Activated CD8-positive, alpha-beta T cell treated with anti-CD3 and anti-CD28 coated beads for 36 hours (primary cell): Measurements from ENCODE around the gene COCH. TPM values are rescaled to one million over a fixed set of nuclear protein-coding genes. Genes with fewer than 3 reads are reported as not detected.
"Not testable (repeated sequence)": the region's sequence is repeated elsewhere in the genome, so short reads cannot be mapped to it uniquely, and the experiment has no call there.

Source experiments
- ATAC-seq: fragments of 200-7000 bp; cut with Tn5 transposase; one replicate; pipeline ENCODE4 v1.10.0; 2021; ENCODE audit warnings: mild to moderate bottlenecking, moderate library complexity
- CTCF ChIA-PET: fragments of 350-600 bp; sonication (Branson Sonifier 250); formaldehyde crosslinking; loops from one replicate; lab custom pipeline; 2021; ENCODE audit warnings: antibody characterized with exemption; lab: Charles Lee
- POLR2A ChIA-PET: fragments of 350-600 bp; sonication (Branson Sonifier 250); formaldehyde crosslinking; loops from one replicate; lab custom pipeline; 2021; ENCODE audit warnings: antibody characterized with exemption; lab: Charles Lee
- DNase-seq: peaks from one replicate; pipeline ENCODE4 v3.0.0-alpha.2; 2020
- H3K27ac Mint-ChIP-seq: one replicate; pipeline ENCODE4 v1.8.0; 2021; ENCODE audit warnings: mild to moderate bottlenecking, mixed read lengths
- H3K27me3 Mint-ChIP-seq: one replicate; pipeline ENCODE4 v1.8.0; 2021; ENCODE audit warnings: mixed read lengths
- H3K36me3 Mint-ChIP-seq: one replicate; pipeline ENCODE4 v1.8.0; 2021; ENCODE audit warnings: low read depth, mixed read lengths
- H3K4me1 Mint-ChIP-seq: one replicate; pipeline ENCODE4 v1.8.0; 2021; ENCODE audit warnings: low read depth, mixed read lengths
- H3K4me3 Mint-ChIP-seq: one replicate; pipeline ENCODE4 v1.8.0; 2021; ENCODE audit warnings: mild to moderate bottlenecking, moderate library complexity, mixed read lengths
- H3K9me3 Mint-ChIP-seq: one replicate; pipeline ENCODE4 v1.8.0; 2021; ENCODE audit warnings: mixed read lengths
- intact Hi-C: fragments of 100-400 bp; cut with micrococcal nuclease; formaldehyde crosslinking; loops from one replicate; pipeline ENCODE4 v1.10.0; 2022
- total RNA-seq, 2 experiments: library from RNA; stranded (reverse); gene quantifications; one replicate each; pipeline ENCODE4 v1.2.3, GENCODE V29; 2021
- TF ChIP-seq, protein P1 (sequence below): fragments of 200-600 bp; IDR thresholded peaks from one replicate; pipeline ENCODE4 v1.8.0; 2022; ENCODE audit warnings: antibody characterized with exemption, mild to moderate bottlenecking

Gene COCH
- total RNA-seq, 2 experiments from 2014 or later, result 5.8 TPM

DNA sequence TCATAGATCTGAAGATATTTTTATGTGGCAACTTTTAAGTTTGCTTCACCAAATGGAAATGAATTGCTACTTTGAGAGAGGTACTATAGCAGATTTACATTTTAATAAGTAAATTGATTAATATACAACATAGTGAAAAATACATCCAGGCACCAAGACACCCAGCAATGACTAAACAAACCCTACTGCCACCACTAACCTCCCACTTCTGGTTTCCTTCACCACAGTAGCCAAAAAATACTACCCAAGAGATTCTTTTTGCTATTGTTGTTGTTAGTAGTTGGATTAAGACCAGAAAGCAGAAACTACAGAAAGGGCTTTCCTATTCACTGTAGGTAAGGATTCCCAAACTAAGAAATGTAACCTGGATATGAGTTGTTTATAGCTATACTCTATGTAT, 54.1 kb downstream of the COCH start:
- Mint-ChIP-seq H3K4me1 (peaks cover 15% of the 10 kb centered on the region), H3K9me3 (no peaks in the 10 kb centered on the region), H3K36me3 (peaks cover 3% of the 10 kb centered on the region), H3K27me3 (no peaks in the 10 kb centered on the region), H3K27ac (no peak overlapping the region), H3K4me3 (no peak overlapping the region)
- TF ChIP-seq, protein P1, sequence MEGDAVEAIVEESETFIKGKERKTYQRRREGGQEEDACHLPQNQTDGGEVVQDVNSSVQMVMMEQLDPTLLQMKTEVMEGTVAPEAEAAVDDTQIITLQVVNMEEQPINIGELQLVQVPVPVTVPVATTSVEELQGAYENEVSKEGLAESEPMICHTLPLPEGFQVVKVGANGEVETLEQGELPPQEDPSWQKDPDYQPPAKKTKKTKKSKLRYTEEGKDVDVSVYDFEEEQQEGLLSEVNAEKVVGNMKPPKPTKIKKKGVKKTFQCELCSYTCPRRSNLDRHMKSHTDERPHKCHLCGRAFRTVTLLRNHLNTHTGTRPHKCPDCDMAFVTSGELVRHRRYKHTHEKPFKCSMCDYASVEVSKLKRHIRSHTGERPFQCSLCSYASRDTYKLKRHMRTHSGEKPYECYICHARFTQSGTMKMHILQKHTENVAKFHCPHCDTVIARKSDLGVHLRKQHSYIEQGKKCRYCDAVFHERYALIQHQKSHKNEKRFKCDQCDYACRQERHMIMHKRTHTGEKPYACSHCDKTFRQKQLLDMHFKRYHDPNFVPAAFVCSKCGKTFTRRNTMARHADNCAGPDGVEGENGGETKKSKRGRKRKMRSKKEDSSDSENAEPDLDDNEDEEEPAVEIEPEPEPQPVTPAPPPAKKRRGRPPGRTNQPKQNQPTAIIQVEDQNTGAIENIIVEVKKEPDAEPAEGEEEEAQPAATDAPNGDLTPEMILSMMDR, result no peak
- intact Hi-C loops, result no loop called here
- DNase-seq (peak; percentile 33), ATAC-seq (peak; percentile 47)
- CTCF ChIA-PET, result no interaction called here
- POLR2A ChIA-PET, result no interaction called here

DNA sequence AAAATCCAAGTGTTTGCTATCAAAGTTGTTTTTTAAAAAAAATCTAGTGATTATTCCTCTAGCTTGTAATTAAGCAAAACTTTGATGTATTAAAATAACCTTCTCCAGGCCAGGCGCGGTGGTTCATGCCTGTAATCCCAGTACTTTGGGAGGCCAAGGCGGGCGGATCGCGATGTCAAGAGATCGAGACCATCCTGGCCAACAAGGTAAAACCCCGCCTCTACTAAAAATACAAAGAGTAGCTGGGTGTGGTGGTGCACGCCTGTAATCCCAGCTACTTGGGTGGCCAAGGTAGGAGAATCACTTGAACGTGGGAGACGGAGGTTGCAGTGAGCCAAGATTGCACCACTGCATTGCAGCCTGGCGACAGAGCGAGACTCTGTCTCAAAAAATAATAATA, 59.6 kb downstream of the COCH start:
- intact Hi-C loops, H3K4me1 Mint-ChIP-seq, H3K27me3 Mint-ChIP-seq, H3K27ac Mint-ChIP-seq, ATAC-seq, H3K36me3 Mint-ChIP-seq, POLR2A ChIA-PET, H3K4me3 Mint-ChIP-seq, DNase-seq, H3K9me3 Mint-ChIP-seq: not testable (repeated sequence)
- CTCF ChIA-PET, result interaction anchor here (1.2 to 1.5 kb wide), 2 partner anchors 12 kb away, joined by 3 read pairs; no protein-coding TSS in a partner anchor

DNA sequence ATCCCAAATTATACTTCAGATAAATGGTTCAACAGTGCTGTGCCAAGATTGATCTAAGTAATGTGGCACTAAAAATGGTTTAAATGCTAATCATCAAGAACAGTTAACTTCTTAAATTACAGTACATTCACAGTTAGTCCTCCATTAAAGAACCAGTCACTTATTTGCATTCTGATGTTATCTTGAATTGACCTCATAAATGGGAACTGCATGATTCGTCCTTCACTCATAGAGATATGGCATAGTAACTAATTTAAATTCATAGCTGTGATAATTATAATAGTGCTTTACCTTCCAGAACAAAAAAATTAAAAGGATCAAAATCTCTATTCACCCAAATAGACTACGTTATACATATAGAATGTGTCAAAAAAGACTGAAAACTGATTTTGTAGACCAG, 61.1 kb downstream of the COCH start:
- Mint-ChIP-seq H3K4me3 (no peak overlapping the region), H3K36me3 (peaks cover 6% of the 10 kb centered on the region), H3K9me3 (no peaks in the 10 kb centered on the region), H3K27ac (no peak overlapping the region), H3K4me1 (peaks cover under 1% of the 10 kb centered on the region), H3K27me3 (no peaks in the 10 kb centered on the region)
- ATAC-seq (no peak), DNase-seq (no peak)
- intact Hi-C loops, result no loop called here
- TF ChIP-seq, protein P1, result no peak
- CTCF ChIA-PET, result no interaction called here
- POLR2A ChIA-PET, result no interaction called here

- no peak overlapping the region for H3K27ac Mint-ChIP-seq
- DNase-seq (no peak), ATAC-seq (no peak)
- no peak overlapping the region for H3K4me3 Mint-ChIP-seq
- POLR2A ChIA-PET, result no interaction called here
- CTCF ChIA-PET, result no interaction called here
- peaks cover 18% of the 10 kb centered on the region for H3K36me3 Mint-ChIP-seq
- H3K27me3 Mint-ChIP-seq, result no peaks in the 10 kb centered on the region
- intact Hi-C loops, result no loop called here
- TF ChIP-seq, protein P1, result no peak
- H3K4me1 Mint-ChIP-seq, result no peaks in the 10 kb centered on the region
- no peaks in the 10 kb centered on the region for H3K9me3 Mint-ChIP-seq
Measured at GRCh38 chr14:30938617-30939016, 64.3 kb downstream of the COCH start.

Other genes with a start within 250 kb of the COCH start
- gene AP4S1, start 151.1 kb downstream of the COCH start, total RNA-seq, result 1 to 10 TPM; 3.6 to 4.0 TPM
- gene STRN3, start 151.8 kb downstream of the COCH start, total RNA-seq, result 10 to 100 TPM; 14.7 to 15.3 TPM